Measurements from ENCODE around the gene EXOC4. TPM values are rescaled to one million over a fixed set of nuclear protein-coding genes. Genes with fewer than 3 reads are reported as not detected.

The EXOC4 gene
- total RNA-seq, 1 donor from 2014 or later, result 103 TPM

GRCh38 chr7:133761443-133761842 is 508.6 kb downstream of the EXOC4 start:
- TF ChIP-seq CTCF (IDR thresholded peaks at IDR 0.05), result no peak
- ChIA-PET CTCF (no interaction called here), POLR2A (no interaction called here)
- Mint-ChIP-seq H3K27ac (no peak overlapping the region), H3K36me3 (ENCODE audit: low read depth) (peaks cover 7% of the 10 kb centered on the region), H3K4me3 (no peak overlapping the region), H3K4me1 (no peaks in the 10 kb centered on the region), H3K9me3 (no peaks in the 10 kb centered on the region), H3K27me3 (no peaks in the 10 kb centered on the region)
- intact Hi-C loops (cut with micrococcal nuclease), result no loop called here
- ATAC-seq (ENCODE audit: low read depth), result no peak
- DNase-seq, result no peak

- no peak for DNase-seq
- Mint-ChIP-seq H3K27me3 (no peaks in the 10 kb centered on the region), H3K4me3 (no peak overlapping the region), H3K27ac (no peak overlapping the region), H3K4me1 (no peaks in the 10 kb centered on the region), H3K9me3 (no peaks in the 10 kb centered on the region), H3K36me3 (ENCODE audit: low read depth) (peaks cover 11% of the 10 kb centered on the region)
- no peak for ATAC-seq (ENCODE audit: low read depth)
- POLR2A ChIA-PET, result no interaction called here
- TF ChIP-seq CTCF (IDR thresholded peaks at IDR 0.05), result no peak
- intact Hi-C loops (cut with micrococcal nuclease), result no loop called here
- CTCF ChIA-PET, result no interaction called here
Observed at GRCh38 chr7:133763076-133763640, 510.3 kb downstream of the EXOC4 start.

- no peaks in the 10 kb centered on the region for H3K4me1 Mint-ChIP-seq
- DNase-seq (no peak), ATAC-seq (ENCODE audit: low read depth) (no peak)
- H3K36me3 Mint-ChIP-seq (ENCODE audit: low read depth), result peaks cover 3% of the 10 kb centered on the region
- ChIA-PET CTCF (interaction anchor here (0.6 to 1.1 kb wide), 2 partner anchors 19 to 783 kb away, joined by 3 to 5 read pairs; no protein-coding TSS in a partner anchor), POLR2A (no interaction called here)
- no peak overlapping the region for H3K27ac Mint-ChIP-seq
- no peaks in the 10 kb centered on the region for H3K9me3 Mint-ChIP-seq
- TF ChIP-seq CTCF (IDR thresholded peaks at IDR 0.05), result no peak
- H3K4me3 Mint-ChIP-seq, result no peak overlapping the region
- intact Hi-C loops (cut with micrococcal nuclease), result no loop called here
- no peaks in the 10 kb centered on the region for H3K27me3 Mint-ChIP-seq
Observed at GRCh38 chr7:133769668-133770067, 516.8 kb downstream of the EXOC4 start.

- TF ChIP-seq CTCF (IDR thresholded peaks at IDR 0.05), result no peak
- H3K9me3 Mint-ChIP-seq, result no peaks in the 10 kb centered on the region
- no peak overlapping the region for H3K27ac Mint-ChIP-seq
- H3K4me3 Mint-ChIP-seq, result no peak overlapping the region
- CTCF ChIA-PET, result no interaction called here
- POLR2A ChIA-PET, result no interaction called here
- intact Hi-C loops (cut with micrococcal nuclease), result no loop called here
- no peak for DNase-seq
- peaks cover 6% of the 10 kb centered on the region for H3K36me3 Mint-ChIP-seq (ENCODE audit: low read depth)
- no peaks in the 10 kb centered on the region for H3K27me3 Mint-ChIP-seq
- ATAC-seq (ENCODE audit: low read depth), result no peak
- no peaks in the 10 kb centered on the region for H3K4me1 Mint-ChIP-seq
Observed at GRCh38 chr7:133770863-133771492, 518.1 kb downstream of the EXOC4 start.

- Mint-ChIP-seq H3K4me1 (no peaks in the 10 kb centered on the region), H3K9me3 (no peaks in the 10 kb centered on the region), H3K36me3 (ENCODE audit: low read depth) (peaks cover 8% of the 10 kb centered on the region), H3K4me3 (no peak overlapping the region), H3K27ac (no peak overlapping the region), H3K27me3 (no peaks in the 10 kb centered on the region)
- POLR2A ChIA-PET, result no interaction called here
- DNase-seq, result no peak
- CTCF ChIA-PET, result no interaction called here
- intact Hi-C loops (cut with micrococcal nuclease), result no loop called here
- no peak for TF ChIP-seq CTCF (IDR thresholded peaks at IDR 0.05)
- no peak for ATAC-seq (ENCODE audit: low read depth)
Observed at GRCh38 chr7:133771788-133772419, 519.0 kb downstream of the EXOC4 start.

Data from activated B cell treated with CpG ODN at 0.5 μM for 24 hours (primary cell).